ENCODE results near the gene SMPD1. TPM values are rescaled to one million over a fixed set of nuclear protein-coding genes. Genes with fewer than 3 reads are reported as not detected.

SMPD1 gene
- total RNA-seq, 1 donor from 2014 or later: 23.1 TPM

DNA sequence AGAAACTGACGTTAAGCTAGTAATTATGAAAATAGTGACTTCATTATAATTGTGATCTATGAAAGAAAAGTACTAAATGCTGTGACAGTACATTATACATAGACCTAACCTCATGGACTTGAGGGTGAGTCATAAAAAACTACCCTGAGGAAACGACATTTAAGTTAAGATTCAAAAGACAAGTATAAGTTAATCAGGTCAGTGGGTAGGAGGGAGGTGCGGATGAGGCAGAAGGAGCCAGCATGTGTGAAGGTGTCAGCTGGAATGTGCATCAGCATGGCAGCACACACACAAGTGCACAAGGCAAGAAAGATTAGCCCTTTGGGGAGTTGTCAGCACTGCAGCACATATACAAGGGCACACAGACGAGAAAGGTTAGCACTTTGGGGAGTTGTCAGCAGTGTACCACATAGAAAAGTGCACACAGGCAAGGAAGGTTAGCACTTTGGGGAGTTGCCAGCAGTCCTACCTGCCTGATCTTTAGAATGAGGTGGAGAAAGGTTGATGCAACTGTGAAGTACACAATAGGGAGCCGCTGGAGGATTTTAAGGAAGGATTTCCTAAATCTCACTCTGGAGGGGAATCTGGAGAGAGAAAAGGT lies 38.4 kb upstream of the SMPD1 start:
- H3K27ac ChIP-seq: no peak overlapping the region
- H3K4me3 ChIP-seq: no peak overlapping the region
- no peak for TF ChIP-seq POLR2AphosphoS5 (IDR thresholded peaks at IDR 0.05; ENCODE audit: insufficient read depth in 1 of 2, low read depth in 1 of 2)
- intact Hi-C loops (cut with DNase I): loop anchor here (10.0 kb wide), 1 partner anchor 107 kb away; no protein-coding TSS in a partner anchor
- DNase-seq (ENCODE audit: extremely low spot score in 2 of 2): no peak
- peaks cover 8% of the 10 kb centered on the region for H3K4me1 ChIP-seq
- H3K27me3 ChIP-seq: no peaks in the 10 kb centered on the region
- no peaks in the 10 kb centered on the region for H3K36me3 ChIP-seq
- no peaks in the 10 kb centered on the region for H3K9me3 ChIP-seq

DNA sequence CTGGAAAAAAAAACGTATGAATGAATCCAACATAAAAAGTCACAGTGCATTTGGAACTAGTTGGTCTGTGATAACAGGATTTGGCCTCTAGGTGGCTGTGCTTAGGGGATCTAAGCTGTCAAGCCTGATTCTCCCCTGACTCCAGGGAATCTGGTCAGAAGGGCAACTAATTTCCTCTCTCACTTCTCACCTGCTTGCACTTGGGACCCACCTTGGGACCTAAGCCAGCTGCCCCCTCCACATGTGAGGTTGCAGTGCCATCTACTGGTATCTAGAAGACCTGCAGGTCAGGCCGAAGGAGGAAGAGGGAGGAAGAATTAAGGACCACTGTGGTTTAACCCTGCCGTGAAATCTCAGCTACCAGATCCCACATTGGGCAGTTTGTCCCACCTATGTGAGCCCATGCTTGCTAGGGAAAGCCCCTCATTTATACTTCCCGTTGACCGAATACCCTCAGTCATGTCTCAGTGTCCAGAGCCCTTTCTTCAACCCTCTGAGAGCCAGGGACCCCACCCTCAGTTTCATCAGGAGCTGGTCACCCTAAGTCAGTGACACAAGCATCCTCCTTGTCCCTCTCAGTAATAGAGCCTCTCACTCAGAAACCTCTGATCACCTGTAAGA lies 36.8 kb upstream of the SMPD1 start:
- Histone ChIP-seq H3K4me3 (no peak overlapping the region), H3K27ac (no peak overlapping the region), H3K27me3 (no peaks in the 10 kb centered on the region), H3K36me3 (no peaks in the 10 kb centered on the region), H3K4me1 (peaks cover 20% of the 10 kb centered on the region), H3K9me3 (no peaks in the 10 kb centered on the region)
- DNase-seq (ENCODE audit: extremely low spot score in 2 of 2): no peak
- TF ChIP-seq POLR2A (IDR thresholded peaks at IDR 0.05): no peak
- TF ChIP-seq POLR2AphosphoS5 (IDR thresholded peaks at IDR 0.05; ENCODE audit: insufficient read depth in 1 of 2, low read depth in 1 of 2): no peak
- TF ChIP-seq, protein P1, sequence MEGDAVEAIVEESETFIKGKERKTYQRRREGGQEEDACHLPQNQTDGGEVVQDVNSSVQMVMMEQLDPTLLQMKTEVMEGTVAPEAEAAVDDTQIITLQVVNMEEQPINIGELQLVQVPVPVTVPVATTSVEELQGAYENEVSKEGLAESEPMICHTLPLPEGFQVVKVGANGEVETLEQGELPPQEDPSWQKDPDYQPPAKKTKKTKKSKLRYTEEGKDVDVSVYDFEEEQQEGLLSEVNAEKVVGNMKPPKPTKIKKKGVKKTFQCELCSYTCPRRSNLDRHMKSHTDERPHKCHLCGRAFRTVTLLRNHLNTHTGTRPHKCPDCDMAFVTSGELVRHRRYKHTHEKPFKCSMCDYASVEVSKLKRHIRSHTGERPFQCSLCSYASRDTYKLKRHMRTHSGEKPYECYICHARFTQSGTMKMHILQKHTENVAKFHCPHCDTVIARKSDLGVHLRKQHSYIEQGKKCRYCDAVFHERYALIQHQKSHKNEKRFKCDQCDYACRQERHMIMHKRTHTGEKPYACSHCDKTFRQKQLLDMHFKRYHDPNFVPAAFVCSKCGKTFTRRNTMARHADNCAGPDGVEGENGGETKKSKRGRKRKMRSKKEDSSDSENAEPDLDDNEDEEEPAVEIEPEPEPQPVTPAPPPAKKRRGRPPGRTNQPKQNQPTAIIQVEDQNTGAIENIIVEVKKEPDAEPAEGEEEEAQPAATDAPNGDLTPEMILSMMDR (IDR thresholded peaks at IDR 0.05): peak; percentile 82 to 95 (median 89)
- intact Hi-C loops (cut with DNase I): loop anchor here (10.0 kb wide), 1 partner anchor 109 kb away; no protein-coding TSS in a partner anchor

DNA sequence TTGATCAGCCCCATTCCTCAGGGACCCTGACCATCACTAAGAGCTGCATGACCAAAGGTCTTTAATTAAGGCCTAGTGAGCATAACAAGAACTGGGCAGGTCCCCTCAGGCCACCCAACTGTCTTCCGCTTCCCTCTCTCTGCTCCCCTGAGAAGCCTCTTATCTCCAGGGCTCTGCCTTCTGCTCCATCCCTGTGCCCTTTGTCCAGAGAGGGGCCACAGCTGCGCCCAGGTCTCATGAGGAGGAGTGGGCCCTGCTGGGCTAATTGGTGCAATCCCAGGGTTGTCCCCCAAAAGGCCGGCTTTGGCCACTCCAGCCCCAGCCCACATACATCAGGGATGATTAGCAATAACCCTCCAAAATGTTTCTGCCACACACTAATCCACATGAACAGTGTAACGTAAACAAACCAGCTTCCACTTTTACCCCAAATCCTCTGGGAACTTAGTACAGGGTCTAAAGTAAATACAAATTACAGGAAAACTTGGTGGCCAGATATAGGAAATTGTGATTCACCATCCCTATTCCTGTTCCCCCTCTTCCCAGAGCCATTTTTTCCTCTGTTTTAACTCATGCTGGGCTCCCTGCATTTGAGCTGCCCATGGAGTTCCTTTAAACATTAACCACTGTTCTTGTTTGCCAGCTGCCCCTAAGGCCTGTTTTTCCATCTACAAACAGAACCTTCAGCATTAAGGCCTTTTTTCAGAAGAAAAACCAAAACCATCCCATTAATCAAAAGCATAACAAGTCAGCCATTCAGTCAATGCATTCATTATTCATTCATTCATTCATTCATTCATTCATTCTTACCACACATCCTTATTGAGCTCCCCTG lies 35.4 kb upstream of the SMPD1 start:
- H3K27me3 ChIP-seq: no peaks in the 10 kb centered on the region
- H3K4me3 ChIP-seq: no peak overlapping the region
- H3K4me1 ChIP-seq: peaks cover 20% of the 10 kb centered on the region
- intact Hi-C loops (cut with DNase I): loop anchor here (5.0 to 10.0 kb wide), 2 partner anchors 33 to 110 kb away; partner anchors contain the start of gene CAVIN3
- DNase-seq (ENCODE audit: extremely low spot score in 2 of 2): no peak
- TF ChIP-seq, protein P1 (IDR thresholded peaks at IDR 0.05): no peak
- TF ChIP-seq POLR2A (IDR thresholded peaks at IDR 0.05): no peak
- TF ChIP-seq POLR2AphosphoS5 (IDR thresholded peaks at IDR 0.05; ENCODE audit: insufficient read depth in 1 of 2, low read depth in 1 of 2): no peak
- no peak overlapping the region for H3K27ac ChIP-seq
- H3K36me3 ChIP-seq: no peaks in the 10 kb centered on the region
- H3K9me3 ChIP-seq: no peaks in the 10 kb centered on the region

DNA sequence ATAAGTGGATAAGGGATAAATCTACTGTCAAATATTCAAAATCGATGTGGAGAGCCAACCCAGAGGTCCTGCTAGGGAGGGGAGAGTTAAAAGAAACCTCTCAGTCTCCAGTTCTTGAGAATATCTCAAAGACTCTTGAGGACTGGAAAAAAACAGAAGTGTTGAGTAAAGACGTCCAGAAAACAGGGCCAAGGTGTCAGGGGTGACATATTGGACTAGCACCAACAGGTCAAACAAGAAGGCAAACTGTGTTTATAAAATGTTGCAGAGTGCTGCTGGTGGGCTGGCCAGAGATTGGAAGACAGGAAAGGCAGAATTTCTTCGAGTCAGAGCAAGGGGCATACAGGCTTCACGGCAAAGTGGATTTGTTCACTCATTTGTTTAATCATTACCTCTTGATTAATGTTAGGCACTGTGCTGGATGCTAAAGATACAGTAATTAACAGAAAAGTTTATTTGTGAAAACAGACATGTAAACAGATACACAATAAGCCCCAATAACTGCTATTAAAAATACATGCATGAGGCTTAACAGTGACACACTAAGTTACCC lies 33.7 kb upstream of the SMPD1 start:
- peak overlapping the region; percentile 74 for H3K27ac ChIP-seq

More for the DNA sequence above, 33.7 kb upstream of the SMPD1 start:
- intact Hi-C loops (cut with DNase I): loop anchor here (5.0 to 10.0 kb wide), 2 partner anchors 34 to 112 kb away; partner anchors contain the start of gene CAVIN3
- TF ChIP-seq POLR2A (IDR thresholded peaks at IDR 0.05): no peak
- TF ChIP-seq POLR2AphosphoS5 (IDR thresholded peaks at IDR 0.05; ENCODE audit: insufficient read depth in 1 of 2, low read depth in 1 of 2): no peak
- TF ChIP-seq, protein P1 (IDR thresholded peaks at IDR 0.05): no peak
- H3K9me3 ChIP-seq: no peaks in the 10 kb centered on the region
- peaks cover 20% of the 10 kb centered on the region for H3K4me1 ChIP-seq
- no peak overlapping the region for H3K4me3 ChIP-seq
- no peak for DNase-seq (ENCODE audit: extremely low spot score in 2 of 2)
- no peaks in the 10 kb centered on the region for H3K36me3 ChIP-seq
- no peaks in the 10 kb centered on the region for H3K27me3 ChIP-seq
